Caco-2 (cell line): ENCODE data around the gene EYA3. TPM values are rescaled to one million over a fixed set of nuclear protein-coding genes. Genes with fewer than 3 reads are reported as not detected.

Source experiments
- BruUV-seq: library from RNA; stranded (reverse); fragments of 400-500 nt; replicated peaks from 2 replicates; lab custom pipeline; 2021; lab: Mats Ljungman, UMichigan
- CTCF ChIA-PET: fragments of 300-600 bp; sonication (Branson Sonifier 250); formaldehyde crosslinking; loops from one replicate; lab custom pipeline; 2022; ENCODE audit warnings: antibody characterized with exemption; lab: Charles Lee
- POLR2A ChIA-PET: fragments of 300-600 bp; sonication (Branson Sonifier 250); formaldehyde crosslinking; loops from one replicate; lab custom pipeline; 2022; ENCODE audit warnings: antibody characterized with exemption; lab: Charles Lee
- DNase-seq, 2 experiments: peaks; one replicate each; pipeline versions ENCODE4 v3.0.0 to v3.0.0-alpha.2; 2020 to 2022
- H3K27me3 ChIP-seq: replicated peaks from 2 replicates; pipeline ENCODE4 v1.6.0; 2011; ENCODE audit warnings: low read length; ENCODE audit not compliant: control insufficient read depth, insufficient read depth
- H3K36me3 ChIP-seq: 2 replicates; pipeline ENCODE4 v1.5.1; 2011; ENCODE audit warnings: low read length; ENCODE audit not compliant: control insufficient read depth, insufficient read depth
- H3K4me1 ChIP-seq: fragments of 250-450 bp; sonication (Bioruptor Pico); 2 replicates; pipeline ENCODE4 v1.5.1; 2020; ENCODE audit warnings: mild to moderate bottlenecking
- H3K4me3 ChIP-seq: 2 replicates; pipeline ENCODE4 v1.5.1; 2011; ENCODE audit warnings: low read depth, mild to moderate bottlenecking, control low read depth, low read length
- H3K9me3 ChIP-seq: fragments of 250-450 bp; sonication (Bioruptor Pico); 2 replicates; pipeline ENCODE4 v1.5.1; 2020; ENCODE audit warnings: mild to moderate bottlenecking, moderate library complexity
- H3K27ac Mint-ChIP-seq: one replicate; pipeline ENCODE4 v1.8.0; 2022; ENCODE audit warnings: mixed read lengths; ENCODE audit not compliant: unreplicated experiment
- H3K27me3 Mint-ChIP-seq: one replicate; pipeline ENCODE4 v1.8.0; 2022; ENCODE audit warnings: mixed read lengths; ENCODE audit not compliant: insufficient read depth, unreplicated experiment
- H3K36me3 Mint-ChIP-seq: one replicate; pipeline ENCODE4 v1.8.0; 2022; ENCODE audit warnings: mild to moderate bottlenecking, mixed read lengths; ENCODE audit not compliant: insufficient read depth, unreplicated experiment
- H3K4me1 Mint-ChIP-seq: one replicate; pipeline ENCODE4 v1.8.0; 2022; ENCODE audit warnings: low read depth, mixed read lengths; ENCODE audit not compliant: unreplicated experiment
- H3K4me3 Mint-ChIP-seq: one replicate; pipeline ENCODE4 v1.8.0; 2022; ENCODE audit warnings: mild to moderate bottlenecking, moderate library complexity, mixed read lengths; ENCODE audit not compliant: unreplicated experiment
- H3K9me3 Mint-ChIP-seq: one replicate; pipeline ENCODE4 v1.8.0; 2022; ENCODE audit warnings: mixed read lengths; ENCODE audit not compliant: unreplicated experiment
- CTCF ChIP-seq, 2 experiments: fragments of 200-600 bp in 1 of 2; IDR thresholded peaks; 1 replicate in 1 of 2; 2 replicates in 1 of 2; pipeline versions ENCODE4 v1.5.1 to v1.8.0; 2011 to 2022; ENCODE audit warnings: antibody characterized with exemption in 1 of 2, control low read depth in 1 of 2, inconsistent platforms in 1 of 2, low read depth in 1 of 2, low read length in 1 of 2, mild to moderate bottlenecking in 1 of 2, moderate library complexity in 1 of 2; ENCODE audit not compliant: insufficient read depth in 1 of 2, severe bottlenecking in 1 of 2, unreplicated experiment in 1 of 2
- intact Hi-C: fragments of 100-400 bp; cut with micrococcal nuclease; formaldehyde crosslinking; loops from one replicate; pipeline ENCODE4 v1.10.0; 2022; ENCODE audit not compliant: unreplicated experiment
- total RNA-seq: library from RNA; stranded (reverse); gene quantifications from 2 replicates; pipeline ENCODE4 v1.2.3, GENCODE V29; 2022

The EYA3 gene
- total RNA-seq, 1 experiment from 2014 or later = 9.9 TPM

- no peaks in the 10 kb centered on the region for H3K27me3 ChIP-seq
- ChIA-PET POLR2A (no interaction called here), CTCF (no interaction called here)
- TF ChIP-seq CTCF (IDR thresholded peaks at IDR 0.05; ENCODE audit: insufficient read depth in 1 of 2, low read depth in 1 of 2, low read length in 1 of 2, severe bottlenecking in 1 of 2, unreplicated experiment in 1 of 2) = no peak
- no peaks in the 10 kb centered on the region for H3K9me3 Mint-ChIP-seq
- no peak for DNase-seq
- no peaks in the 10 kb centered on the region for H3K4me1 ChIP-seq
- no peak overlapping the region for H3K4me3 ChIP-seq
- no peaks in the 10 kb centered on the region for H3K27me3 Mint-ChIP-seq
- H3K36me3 ChIP-seq = no peaks in the 10 kb centered on the region
- H3K27ac Mint-ChIP-seq = no peak overlapping the region
- intact Hi-C loops = no loop called here
- H3K36me3 Mint-ChIP-seq = peaks cover 4% of the 10 kb centered on the region
- no peak overlapping the region for H3K4me3 Mint-ChIP-seq
- no peaks in the 10 kb centered on the region for H3K9me3 ChIP-seq
- H3K4me1 Mint-ChIP-seq = peaks cover 7% of the 10 kb centered on the region
- no TSS peak for BruUV-seq
Observed at GRCh38 chr1:28097100-28097472, 8.7 kb upstream of the EYA3 start.

GRCh38 chr1:28096210-28097099 lies 8.0 kb upstream of the EYA3 start:
- POLR2A ChIA-PET = no interaction called here
- no peak for TF ChIP-seq CTCF (IDR thresholded peaks at IDR 0.05; ENCODE audit: insufficient read depth in 1 of 2, low read depth in 1 of 2, low read length in 1 of 2, severe bottlenecking in 1 of 2, unreplicated experiment in 1 of 2)
- no TSS peak for BruUV-seq
- CTCF ChIA-PET = no interaction called here
- Histone ChIP-seq H3K4me1 (no peaks in the 10 kb centered on the region), H3K4me3 (no peak overlapping the region), H3K27me3 (no peaks in the 10 kb centered on the region), H3K9me3 (no peaks in the 10 kb centered on the region), H3K36me3 (no peaks in the 10 kb centered on the region)
- H3K27me3 Mint-ChIP-seq = no peaks in the 10 kb centered on the region
- no peaks in the 10 kb centered on the region for H3K9me3 Mint-ChIP-seq
- no peak overlapping the region for H3K27ac Mint-ChIP-seq
- DNase-seq = no peak
- intact Hi-C loops = no loop called here
- H3K36me3 Mint-ChIP-seq = peaks cover 4% of the 10 kb centered on the region
- H3K4me3 Mint-ChIP-seq = peak overlapping the region; percentile 13
- H3K4me1 Mint-ChIP-seq = peaks cover 7% of the 10 kb centered on the region

- H3K9me3 ChIP-seq = no peaks in the 10 kb centered on the region
- H3K27ac Mint-ChIP-seq = no peak overlapping the region
Observed at GRCh38 chr1:28091043-28091781, 2.8 kb upstream of the EYA3 start.

More at GRCh38 chr1:28091043-28091781, 2.8 kb upstream of the EYA3 start:
- Mint-ChIP-seq H3K4me3 (peak overlapping the region; percentile 1), H3K27me3 (no peaks in the 10 kb centered on the region), H3K36me3 (peaks cover 8% of the 10 kb centered on the region), H3K9me3 (no peaks in the 10 kb centered on the region), H3K4me1 (peaks cover 17% of the 10 kb centered on the region)
- ChIA-PET CTCF (interaction anchor here (0.6 to 2.1 kb wide), 9 partner anchors 14 to 145 kb away, joined by 3 to 22 read pairs (median 3); partner anchors contain the start of gene ATP5IF1), POLR2A (no interaction called here)
- Histone ChIP-seq H3K27me3 (no peaks in the 10 kb centered on the region), H3K4me1 (0 out of 2 replicates have a peak, but pooled peaks cover 6% of the 10 kb centered on the region), H3K4me3 (no peak overlapping the region), H3K36me3 (no peaks in the 10 kb centered on the region)
- DNase-seq = peak; percentile 62 to 74
- intact Hi-C loops = loop anchor here (1.0 to 5.0 kb wide), 2 partner anchors 96 to 118 kb away; no protein-coding TSS in a partner anchor
- BruUV-seq = no TSS peak
- TF ChIP-seq CTCF (IDR thresholded peaks at IDR 0.05; ENCODE audit: insufficient read depth in 1 of 2, low read depth in 1 of 2, low read length in 1 of 2, severe bottlenecking in 1 of 2, unreplicated experiment in 1 of 2) = peak; percentile 34 to 73
